GM18526 (cell line): ENCODE results near the gene DCAF4.

Experiments
- POLR2A ChIP-seq: IDR thresholded peaks from 3 replicates; pipeline ENCODE4 v1.6.1; 2011; ENCODE audit not compliant: insufficient read length; ENCODE audit errors: extremely low read depth

DCAF4 gene

GRCh38 chr14:72926292-72927028 lies at the start of gene DCAF4:
DCAF4 (plus strand) TSS chr14:72926464; CDS start chr14:72937979, 11,515 bp downstream.
- no peak for TF ChIP-seq POLR2A

GRCh38 chr14:72876710-72877063 lies 49.6 kb upstream of the DCAF4 start:
- no peak for TF ChIP-seq POLR2A

GRCh38 chr14:72878746-72879145 lies 47.5 kb upstream of the DCAF4 start:
- TF ChIP-seq POLR2A, result no peak

- TF ChIP-seq POLR2A, result no peak
Measured at GRCh38 chr14:72879431-72879830, 46.8 kb upstream of the DCAF4 start.

GRCh38 chr14:72880164-72880563 lies 46.1 kb upstream of the DCAF4 start:
- no peak for TF ChIP-seq POLR2A

- no peak for TF ChIP-seq POLR2A
Measured at GRCh38 chr14:72880820-72881219, 45.4 kb upstream of the DCAF4 start.

- no peak for TF ChIP-seq POLR2A
Measured at GRCh38 chr14:72881543-72881942, 44.7 kb upstream of the DCAF4 start.

- no peak for TF ChIP-seq POLR2A
Measured at GRCh38 chr14:72882047-72882446, 44.2 kb upstream of the DCAF4 start.

- no peak for TF ChIP-seq POLR2A
Measured at GRCh38 chr14:72882463-72882862, 43.8 kb upstream of the DCAF4 start.

GRCh38 chr14:72883109-72883508 lies 43.2 kb upstream of the DCAF4 start:
- TF ChIP-seq POLR2A, result no peak

GRCh38 chr14:72883961-72884360 lies 42.3 kb upstream of the DCAF4 start:
- TF ChIP-seq POLR2A, result no peak

- no peak for TF ChIP-seq POLR2A
Measured at GRCh38 chr14:72884386-72884785, 41.9 kb upstream of the DCAF4 start.

GRCh38 chr14:72887514-72887913 lies 38.8 kb upstream of the DCAF4 start:
- TF ChIP-seq POLR2A, result no peak

- TF ChIP-seq POLR2A, result no peak
Measured at GRCh38 chr14:72888192-72888591, 38.1 kb upstream of the DCAF4 start.

- TF ChIP-seq POLR2A, result no peak
Measured at GRCh38 chr14:72888636-72889201, 37.5 kb upstream of the DCAF4 start.

- TF ChIP-seq POLR2A, result no peak
Measured at GRCh38 chr14:72889366-72889765, 36.9 kb upstream of the DCAF4 start.

- no peak for TF ChIP-seq POLR2A
Measured at GRCh38 chr14:72891666-72892102, 34.6 kb upstream of the DCAF4 start.
